ENCODE measurements around the gene ASCC3. TPM values are rescaled to one million over a fixed set of nuclear protein-coding genes. Genes with fewer than 3 reads are reported as not detected.

The ASCC3 gene
- total and polyA plus RNA-seq, 2 donors (not counting 3 experiments of a cell fraction or from before 2014, with no cell fraction given), result 15.7 to 57.2 TPM

DNA sequence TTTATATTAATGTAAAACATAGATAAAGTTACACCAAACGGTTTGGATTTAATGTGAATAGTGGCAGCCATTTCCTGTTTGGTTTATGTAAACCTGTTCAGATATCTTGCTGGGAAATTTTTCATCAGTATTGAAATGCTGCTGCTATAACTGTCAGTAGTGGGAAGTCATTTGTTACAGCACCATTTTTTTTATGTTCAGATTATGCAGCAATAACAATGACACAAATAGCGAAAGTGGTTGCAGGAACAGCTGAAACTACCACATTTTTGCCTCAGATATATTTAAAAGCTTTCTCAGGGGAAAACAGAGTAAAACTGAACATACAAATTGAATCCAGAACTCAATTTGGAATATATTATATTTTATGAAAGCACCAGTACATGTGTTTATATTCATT lies 287.6 kb downstream of the ASCC3 start:
- FAIRE-seq (no peak), DNase-seq (ENCODE audit: low read depth, low spot score) (peak; percentile 27)
- no peak for TF ChIP-seq MYC (IDR thresholded peaks at IDR 0.05; ENCODE audit: low read depth, low read length)
- TF ChIP-seq POLR2A (IDR thresholded peaks at IDR 0.05; ENCODE audit: low read depth, low read length), result no peak
- TF ChIP-seq, protein P1, sequence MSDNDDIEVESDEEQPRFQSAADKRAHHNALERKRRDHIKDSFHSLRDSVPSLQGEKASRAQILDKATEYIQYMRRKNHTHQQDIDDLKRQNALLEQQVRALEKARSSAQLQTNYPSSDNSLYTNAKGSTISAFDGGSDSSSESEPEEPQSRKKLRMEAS (IDR thresholded peaks at IDR 0.05; ENCODE audit: insufficient read depth, insufficient read length), result no peak
- TF ChIP-seq GATA2 (IDR thresholded peaks at IDR 0.05; ENCODE audit: insufficient read depth, insufficient read length, low read depth, low read length), result no peak
- no peak for TF ChIP-seq POLR2AphosphoS5 (IDR thresholded peaks at IDR 0.05; ENCODE audit: insufficient read depth, low read depth, low read length)
- H3K4me3 ChIP-seq (replicated peaks in 1 of 3; ENCODE audit: insufficient read depth in 1 of 3, low read depth in 1 of 3, low read length in 3 of 3), result no peak overlapping the region
- dilution Hi-C loops (cut with MboI; ENCODE audit: extremely low pct_ligation_motif_present, low sequenced_read_pairs), result no loop called here
- no peaks in the 10 kb centered on the region for H3K4me1 ChIP-seq (ENCODE audit: control insufficient read depth, extremely low read depth, insufficient read depth, low read length)
- H3K4me2 ChIP-seq (ENCODE audit: insufficient read depth, low read length), result no peak overlapping the region
- no peak overlapping the region for H3K9ac ChIP-seq (replicated peaks; ENCODE audit: extremely low read depth, insufficient read depth, low read length)
- no peak overlapping the region for H2AFZ ChIP-seq (ENCODE audit: low read depth, low read length)
- CTCF ChIA-PET, result no interaction called here
- H3K9me3 ChIP-seq (replicated peaks; ENCODE audit: control insufficient read depth, insufficient read depth, low read length), result no peaks in the 10 kb centered on the region
- H3K36me3 ChIP-seq (ENCODE audit: control insufficient read depth in 2 of 2, extremely low read depth in 1 of 2, insufficient read depth in 2 of 2, low read length in 2 of 2), result peaks cover 0 to 5% of the 10 kb centered on the region in 2 experiments
- POLR2A ChIA-PET, result no interaction called here
- no TSS peak for BruUV-seq (replicated peaks)
- H3K27ac ChIP-seq (ENCODE audit: insufficient read depth, low read depth, low read length), result no peak overlapping the region
- no peaks in the 10 kb centered on the region for H3K27me3 ChIP-seq (ENCODE audit: control insufficient read depth in 2 of 2, insufficient read depth in 2 of 2, low read length in 2 of 2)
- no peaks in the 10 kb centered on the region for H4K20me1 ChIP-seq (replicated peaks; ENCODE audit: control insufficient read depth, extremely low read depth, insufficient read depth, low read length)
- H3K9me1 ChIP-seq (replicated peaks; ENCODE audit: control insufficient read depth, extremely low read depth, insufficient read depth, low read length), result no peaks in the 10 kb centered on the region
- no peaks in the 10 kb centered on the region for H3K79me2 ChIP-seq (ENCODE audit: control insufficient read depth, insufficient read depth, low read length)
- intact Hi-C loops (cut with micrococcal nuclease), result no loop called here

DNA sequence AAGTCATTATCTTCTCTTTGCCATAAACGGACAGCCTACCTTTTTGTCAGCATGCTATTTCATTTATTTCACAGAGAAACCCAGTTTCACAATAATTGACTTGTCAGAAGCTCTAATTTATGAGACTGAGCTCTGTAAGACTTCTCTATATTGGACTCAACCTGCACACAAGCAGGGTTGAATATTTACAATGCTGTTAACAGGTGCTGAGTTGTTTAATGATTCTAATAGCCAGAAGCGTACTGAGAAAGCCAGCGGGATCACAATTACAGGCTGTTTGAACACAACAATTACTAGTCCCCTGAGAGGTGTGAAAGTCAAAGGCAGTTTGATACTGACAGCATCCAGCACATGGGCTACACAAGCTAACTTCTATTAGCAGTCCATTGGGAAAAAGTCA lies 288.2 kb downstream of the ASCC3 start:
- Histone ChIP-seq H3K4me1 (ENCODE audit: control insufficient read depth, extremely low read depth, insufficient read depth, low read length) (no peaks in the 10 kb centered on the region), H3K79me2 (ENCODE audit: control insufficient read depth, insufficient read depth, low read length) (no peaks in the 10 kb centered on the region), H3K9ac (replicated peaks; ENCODE audit: extremely low read depth, insufficient read depth, low read length) (no peak overlapping the region), H3K9me3 (replicated peaks; ENCODE audit: control insufficient read depth, insufficient read depth, low read length) (no peaks in the 10 kb centered on the region), H4K20me1 (replicated peaks; ENCODE audit: control insufficient read depth, extremely low read depth, insufficient read depth, low read length) (no peaks in the 10 kb centered on the region), H3K27ac (ENCODE audit: insufficient read depth, low read depth, low read length) (no peak overlapping the region), H3K27me3 (ENCODE audit: control insufficient read depth in 2 of 2, insufficient read depth in 2 of 2, low read length in 2 of 2) (no peaks in the 10 kb centered on the region), H3K4me3 (replicated peaks in 1 of 3; ENCODE audit: insufficient read depth in 1 of 3, low read depth in 1 of 3, low read length in 3 of 3) (no peak overlapping the region), H3K36me3 (ENCODE audit: control insufficient read depth in 2 of 2, extremely low read depth in 1 of 2, insufficient read depth in 2 of 2, low read length in 2 of 2) (peaks cover 0 to 5% of the 10 kb centered on the region in 2 experiments), H3K9me1 (replicated peaks; ENCODE audit: control insufficient read depth, extremely low read depth, insufficient read depth, low read length) (no peaks in the 10 kb centered on the region), H3K4me2 (ENCODE audit: insufficient read depth, low read length) (no peak overlapping the region), H2AFZ (ENCODE audit: low read depth, low read length) (no peak overlapping the region)
- FAIRE-seq, result no peak
- intact Hi-C loops (cut with micrococcal nuclease), result no loop called here
- TF ChIP-seq, protein P2, sequence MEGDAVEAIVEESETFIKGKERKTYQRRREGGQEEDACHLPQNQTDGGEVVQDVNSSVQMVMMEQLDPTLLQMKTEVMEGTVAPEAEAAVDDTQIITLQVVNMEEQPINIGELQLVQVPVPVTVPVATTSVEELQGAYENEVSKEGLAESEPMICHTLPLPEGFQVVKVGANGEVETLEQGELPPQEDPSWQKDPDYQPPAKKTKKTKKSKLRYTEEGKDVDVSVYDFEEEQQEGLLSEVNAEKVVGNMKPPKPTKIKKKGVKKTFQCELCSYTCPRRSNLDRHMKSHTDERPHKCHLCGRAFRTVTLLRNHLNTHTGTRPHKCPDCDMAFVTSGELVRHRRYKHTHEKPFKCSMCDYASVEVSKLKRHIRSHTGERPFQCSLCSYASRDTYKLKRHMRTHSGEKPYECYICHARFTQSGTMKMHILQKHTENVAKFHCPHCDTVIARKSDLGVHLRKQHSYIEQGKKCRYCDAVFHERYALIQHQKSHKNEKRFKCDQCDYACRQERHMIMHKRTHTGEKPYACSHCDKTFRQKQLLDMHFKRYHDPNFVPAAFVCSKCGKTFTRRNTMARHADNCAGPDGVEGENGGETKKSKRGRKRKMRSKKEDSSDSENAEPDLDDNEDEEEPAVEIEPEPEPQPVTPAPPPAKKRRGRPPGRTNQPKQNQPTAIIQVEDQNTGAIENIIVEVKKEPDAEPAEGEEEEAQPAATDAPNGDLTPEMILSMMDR (IDR thresholded peaks at IDR 0.05; ENCODE audit: extremely low read depth in 1 of 2, insufficient read depth in 1 of 2, low read depth in 1 of 2, low read length in 2 of 2), result no peak
- TF ChIP-seq EZH2 (IDR thresholded peaks at IDR 0.05; ENCODE audit: borderline replicate concordance, low read depth, low read length, severe bottlenecking) (no peak), POLR2AphosphoS5 (IDR thresholded peaks at IDR 0.05; ENCODE audit: insufficient read depth, low read depth, low read length) (no peak), MYC (IDR thresholded peaks at IDR 0.05; ENCODE audit: low read depth, low read length) (no peak), FOS (IDR thresholded peaks at IDR 0.05; ENCODE audit: borderline replicate concordance, insufficient read depth, low read length) (no peak), POLR2A (IDR thresholded peaks at IDR 0.05; ENCODE audit: low read depth, low read length) (no peak), GATA2 (IDR thresholded peaks at IDR 0.05; ENCODE audit: insufficient read depth, insufficient read length, low read depth, low read length) (no peak), JUN (IDR thresholded peaks at IDR 0.05; ENCODE audit: borderline replicate concordance, insufficient read depth, insufficient read length, low read depth) (no peak)
- TF ChIP-seq, protein P1 (IDR thresholded peaks at IDR 0.05; ENCODE audit: insufficient read depth, insufficient read length), result no peak
- no peak for DNase-seq (ENCODE audit: low read depth, low spot score)
- CTCF ChIA-PET, result no interaction called here
- POLR2A ChIA-PET, result no interaction called here
- BruUV-seq (replicated peaks), result no TSS peak
- dilution Hi-C loops (cut with MboI; ENCODE audit: extremely low pct_ligation_motif_present, low sequenced_read_pairs), result no loop called here
